Ramos (cell line): ENCODE data around the gene TTC23.

Source experiments
- in situ Hi-C: fragments of 300-500 bp; cut with MboI; formaldehyde crosslinking; loops from one replicate; pipeline ENCODE4 v1.14.3; 2022; ENCODE audit warnings: low sequenced_read_pairs; ENCODE audit not compliant: unreplicated experiment

Gene TTC23

GRCh38 chr15:99143655-99144610 lies 105.4 kb downstream of the TTC23 start:
- in situ Hi-C loops = no loop called here

- in situ Hi-C loops = no loop called here
Measured at GRCh38 chr15:99143242-99143641, 106.1 kb downstream of the TTC23 start.

- in situ Hi-C loops = no loop called here
Measured at GRCh38 chr15:99142562-99142961, 106.8 kb downstream of the TTC23 start.

- in situ Hi-C loops = no loop called here
Measured at GRCh38 chr15:99141943-99142342, 107.4 kb downstream of the TTC23 start.

GRCh38 chr15:99140590-99140989 lies 108.8 kb downstream of the TTC23 start:
- in situ Hi-C loops = no loop called here

- in situ Hi-C loops = no loop called here
Measured at GRCh38 chr15:99139276-99139675, 110.1 kb downstream of the TTC23 start.

- in situ Hi-C loops = no loop called here
Measured at GRCh38 chr15:99138491-99138982, 110.8 kb downstream of the TTC23 start.

GRCh38 chr15:99137877-99138276 lies 111.5 kb downstream of the TTC23 start:
- in situ Hi-C loops = no loop called here

GRCh38 chr15:99137111-99137546 lies 112.3 kb downstream of the TTC23 start:
- in situ Hi-C loops = no loop called here

- in situ Hi-C loops = no loop called here
Measured at GRCh38 chr15:99135194-99135593, 114.2 kb downstream of the TTC23 start.

- in situ Hi-C loops = no loop called here
Measured at GRCh38 chr15:99134317-99134821, 115.0 kb downstream of the TTC23 start.

GRCh38 chr15:99132634-99133287 lies 116.6 kb downstream of the TTC23 start:
- in situ Hi-C loops = no loop called here

- in situ Hi-C loops = no loop called here
Measured at GRCh38 chr15:99132122-99132521, 117.3 kb downstream of the TTC23 start.

- in situ Hi-C loops = no loop called here
Measured at GRCh38 chr15:99131441-99132023, 117.8 kb downstream of the TTC23 start.

- in situ Hi-C loops = no loop called here
Measured at GRCh38 chr15:99130765-99131440, 118.5 kb downstream of the TTC23 start.

GRCh38 chr15:99130314-99130713 lies 119.1 kb downstream of the TTC23 start:
- in situ Hi-C loops = no loop called here

- in situ Hi-C loops = no loop called here
Measured at GRCh38 chr15:99129644-99130043, 119.7 kb downstream of the TTC23 start.

- in situ Hi-C loops = no loop called here
Measured at GRCh38 chr15:99128411-99128810, 121.0 kb downstream of the TTC23 start.

- in situ Hi-C loops = no loop called here
Measured at GRCh38 chr15:99127773-99128172, 121.6 kb downstream of the TTC23 start.

GRCh38 chr15:99126930-99127329 lies 122.5 kb downstream of the TTC23 start:
- in situ Hi-C loops = no loop called here
